ENCODE measurements around the gene FRMD4B. TPM values are rescaled to one million over a fixed set of nuclear protein-coding genes. Genes with fewer than 3 reads are reported as not detected.
A peak's percentile ranks its signal among the peaks of the same experiment; 100 is the strongest.

FRMD4B gene
- total and polyA plus RNA-seq, 10 of the 15 experiments (the other 5 are each of a cell fraction or from before 2014, with no cell fraction given): 3.9 to 11.4 (median 8.0) TPM

- Histone ChIP-seq H3K27ac (ENCODE audit: control insufficient read depth, insufficient read depth) (no peak overlapping the region), H2AFZ (ENCODE audit: control insufficient read depth, low read depth, low read length) (no peak overlapping the region), H3K4me2 (ENCODE audit: control insufficient read depth, insufficient read depth) (no peak overlapping the region), H3K9me3 (replicated peaks; ENCODE audit: control insufficient read depth, insufficient read depth, low read length) (no peaks in the 10 kb centered on the region), H3K4me3 (no peak overlapping the region), H3K36me3 (ENCODE audit: control insufficient read depth in 2 of 2, insufficient read depth in 2 of 2, low read length in 1 of 2) (no peaks in the 10 kb centered on the region), H3K27me3 (replicated peaks in 1 of 2; ENCODE audit: control insufficient read depth in 2 of 2, insufficient read depth in 2 of 2, low read length in 1 of 2) (no peaks in the 10 kb centered on the region), H3K4me1 (ENCODE audit: control insufficient read depth, insufficient read depth, low read length) (no peaks in the 10 kb centered on the region), H4K20me1 (ENCODE audit: control insufficient read depth, insufficient read depth) (no peaks in the 10 kb centered on the region), H3K79me2 (ENCODE audit: control insufficient read depth, insufficient read depth, low read length) (no peaks in the 10 kb centered on the region), H3K9ac (ENCODE audit: control insufficient read depth, insufficient read depth, low read length) (no peak overlapping the region)
- WGBS (ENCODE audit: insufficient coverage, insufficient replicate concordance, low lambda C conversion rate, missing lambda C conversion rate): 89% methylated on average over 3 of the region's 3 CpGs
- FAIRE-seq (no peak), DNase-seq (ENCODE audit: low read depth, low spot score) (no peak), ATAC-seq (peak; percentile 37; the same call in 2 of the 3 replicates)
- RAD21 ChIA-PET (ENCODE audit: unreplicated experiment): no interaction called here
- POLR2A ChIA-PET: no interaction called here
- SMC1A ChIA-PET (ENCODE audit: uncharacterized antibody, unreplicated experiment): no interaction called here
- in situ Hi-C loops (cut with MboI) (no loop called here), intact Hi-C loops (cut with micrococcal nuclease; ENCODE audit: unreplicated experiment) (no loop called here)
- BruUV-seq (replicated peaks): no TSS peak
- CTCF ChIA-PET: interaction anchor here (0.6 kb wide), 1 partner anchor 281 kb away, joined by 3 read pairs; no protein-coding TSS in a partner anchor
- TF ChIP-seq PML (IDR thresholded peaks at IDR 0.05; ENCODE audit: low read length) (no peak), MXI1 (IDR thresholded peaks at IDR 0.05; ENCODE audit: low read depth, low read length) (no peak), RUNX3 (IDR thresholded peaks at IDR 0.05; ENCODE audit: low read length) (no peak), RFX5 (IDR thresholded peaks at IDR 0.05; ENCODE audit: low read depth, low read length) (no peak), NFIC (IDR thresholded peaks at IDR 0.05; ENCODE audit: low read depth, low read length) (no peak), TAF1 (IDR thresholded peaks at IDR 0.05; ENCODE audit: borderline replicate concordance, low read depth, low read length) (no peak), NFYB (IDR thresholded peaks at IDR 0.05; ENCODE audit: insufficient read depth, low read depth, low read length) (no peak), POLR2AphosphoS5 (IDR thresholded peaks at IDR 0.05; ENCODE audit: low read length) (no peak), BMI1 (IDR thresholded peaks at IDR 0.05; ENCODE audit: borderline replicate concordance) (no peak), MEF2A (IDR thresholded peaks at IDR 0.05; ENCODE audit: insufficient read depth, low read depth, low read length) (no peak), ZZZ3 (IDR thresholded peaks at IDR 0.05; ENCODE audit: control insufficient read depth, insufficient read length, low read depth) (no peak), BCLAF1 (IDR thresholded peaks at IDR 0.05) (no peak), JUNB (IDR thresholded peaks at IDR 0.05) (no peak)
- TF ChIP-seq, protein P1, sequence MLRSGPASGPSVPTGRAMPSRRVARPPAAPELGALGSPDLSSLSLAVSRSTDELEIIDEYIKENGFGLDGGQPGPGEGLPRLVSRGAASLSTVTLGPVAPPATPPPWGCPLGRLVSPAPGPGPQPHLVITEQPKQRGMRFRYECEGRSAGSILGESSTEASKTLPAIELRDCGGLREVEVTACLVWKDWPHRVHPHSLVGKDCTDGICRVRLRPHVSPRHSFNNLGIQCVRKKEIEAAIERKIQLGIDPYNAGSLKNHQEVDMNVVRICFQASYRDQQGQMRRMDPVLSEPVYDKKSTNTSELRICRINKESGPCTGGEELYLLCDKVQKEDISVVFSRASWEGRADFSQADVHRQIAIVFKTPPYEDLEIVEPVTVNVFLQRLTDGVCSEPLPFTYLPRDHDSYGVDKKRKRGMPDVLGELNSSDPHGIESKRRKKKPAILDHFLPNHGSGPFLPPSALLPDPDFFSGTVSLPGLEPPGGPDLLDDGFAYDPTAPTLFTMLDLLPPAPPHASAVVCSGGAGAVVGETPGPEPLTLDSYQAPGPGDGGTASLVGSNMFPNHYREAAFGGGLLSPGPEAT (IDR thresholded peaks at IDR 0.05; ENCODE audit: low read depth): no peak
- TF ChIP-seq, protein P2, sequence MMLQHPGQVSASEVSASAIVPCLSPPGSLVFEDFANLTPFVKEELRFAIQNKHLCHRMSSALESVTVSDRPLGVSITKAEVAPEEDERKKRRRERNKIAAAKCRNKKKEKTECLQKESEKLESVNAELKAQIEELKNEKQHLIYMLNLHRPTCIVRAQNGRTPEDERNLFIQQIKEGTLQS (IDR thresholded peaks at IDR 0.05; ENCODE audit: borderline replicate concordance, extremely low read depth, low read depth, low read length): no peak
- TF ChIP-seq, protein P3, sequence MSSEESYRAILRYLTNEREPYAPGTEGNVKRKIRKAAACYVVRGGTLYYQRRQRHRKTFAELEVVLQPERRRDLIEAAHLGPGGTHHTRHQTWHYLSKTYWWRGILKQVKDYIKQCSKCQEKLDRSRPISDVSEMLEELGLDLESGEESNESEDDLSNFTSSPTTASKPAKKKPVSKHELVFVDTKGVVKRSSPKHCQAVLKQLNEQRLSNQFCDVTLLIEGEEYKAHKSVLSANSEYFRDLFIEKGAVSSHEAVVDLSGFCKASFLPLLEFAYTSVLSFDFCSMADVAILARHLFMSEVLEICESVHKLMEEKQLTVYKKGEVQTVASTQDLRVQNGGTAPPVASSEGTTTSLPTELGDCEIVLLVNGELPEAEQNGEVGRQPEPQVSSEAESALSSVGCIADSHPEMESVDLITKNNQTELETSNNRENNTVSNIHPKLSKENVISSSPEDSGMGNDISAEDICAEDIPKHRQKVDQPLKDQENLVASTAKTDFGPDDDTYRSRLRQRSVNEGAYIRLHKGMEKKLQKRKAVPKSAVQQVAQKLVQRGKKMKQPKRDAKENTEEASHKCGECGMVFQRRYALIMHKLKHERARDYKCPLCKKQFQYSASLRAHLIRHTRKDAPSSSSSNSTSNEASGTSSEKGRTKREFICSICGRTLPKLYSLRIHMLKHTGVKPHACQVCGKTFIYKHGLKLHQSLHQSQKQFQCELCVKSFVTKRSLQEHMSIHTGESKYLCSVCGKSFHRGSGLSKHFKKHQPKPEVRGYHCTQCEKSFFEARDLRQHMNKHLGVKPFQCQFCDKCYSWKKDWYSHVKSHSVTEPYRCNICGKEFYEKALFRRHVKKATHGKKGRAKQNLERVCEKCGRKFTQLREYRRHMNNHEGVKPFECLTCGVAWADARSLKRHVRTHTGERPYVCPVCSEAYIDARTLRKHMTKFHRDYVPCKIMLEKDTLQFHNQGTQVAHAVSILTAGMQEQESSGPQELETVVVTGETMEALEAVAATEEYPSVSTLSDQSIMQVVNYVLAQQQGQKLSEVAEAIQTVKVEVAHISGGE (CRISPR knock-in tag; IDR thresholded peaks at IDR 0.05): no peak
Measured at GRCh38 chr3:69143612-69144011, 242.3 kb downstream of the FRMD4B start.
